ENCODE results near the gene HOXD9. TPM values are rescaled to one million over a fixed set of nuclear protein-coding genes. Genes with fewer than 3 reads are reported as not detected.

The HOXD9 gene
- total RNA-seq, 2 donors from 2014 or later: 0.33 to 1.6 TPM

- Histone ChIP-seq H3K36me3 (replicated peaks in 1 of 2; ENCODE audit: insufficient read depth in 1 of 2, low read depth in 2 of 2) (no peaks in the 10 kb centered on the region), H3K4me3 (no peak overlapping the region), H3K27ac (no peak overlapping the region), H3K9me3 (no peaks in the 10 kb centered on the region), H3K4me1 (peaks cover 35% of the 10 kb centered on the region), H3K27me3 (peaks cover 0 to 72% of the 10 kb centered on the region in 2 donors)
- no peak for DNase-seq
- TF ChIP-seq POLR2A (IDR thresholded peaks at IDR 0.05) (no peak), CTCF (IDR thresholded peaks at IDR 0.05) (no peak)
- ATAC-seq: no peak
- 7 to 20% methylated on average over 2 of the region's 2 CpGs for WGBS, 2 donors
- intact Hi-C loops (cut with DNase I): no loop called here
These were observed 21.2 kb upstream of the HOXD9 start for GRCh38 chr2:176101216-176101830.

GRCh38 chr2:176101842-176102241, 20.7 kb upstream of the HOXD9 start:
- no peak overlapping the region for H3K27ac ChIP-seq
- peaks cover 35% of the 10 kb centered on the region for H3K4me1 ChIP-seq
- no peak for TF ChIP-seq POLR2A (IDR thresholded peaks at IDR 0.05)
- TF ChIP-seq CTCF (IDR thresholded peaks at IDR 0.05): no peak
- DNase-seq (no peak), ATAC-seq (no peak)
- no peaks in the 10 kb centered on the region for H3K9me3 ChIP-seq
- H3K36me3 ChIP-seq (replicated peaks in 1 of 2; ENCODE audit: insufficient read depth in 1 of 2, low read depth in 2 of 2): no peaks in the 10 kb centered on the region
- H3K27me3 ChIP-seq: peaks cover 0 to 75% of the 10 kb centered on the region in 2 donors
- H3K4me3 ChIP-seq: no peak overlapping the region
- 42 to 47% methylated on average over 5 of the region's 5 CpGs for WGBS, 2 donors
- intact Hi-C loops (cut with DNase I): no loop called here

- TF ChIP-seq POLR2A (IDR thresholded peaks at IDR 0.05) (no peak), CTCF (IDR thresholded peaks at IDR 0.05) (no peak)
- no peaks in the 10 kb centered on the region for H3K9me3 ChIP-seq
- DNase-seq (no peak), ATAC-seq (no peak)
- 13 to 19% methylated on average over 7 of the region's 7 CpGs for WGBS, 2 donors
- H3K27me3 ChIP-seq: peaks cover 0 to 74% of the 10 kb centered on the region in 2 donors
- no peak overlapping the region for H3K4me3 ChIP-seq
- no peaks in the 10 kb centered on the region for H3K36me3 ChIP-seq (replicated peaks in 1 of 2; ENCODE audit: insufficient read depth in 1 of 2, low read depth in 2 of 2)
- H3K4me1 ChIP-seq: peaks cover 34% of the 10 kb centered on the region
- no peak overlapping the region for H3K27ac ChIP-seq
- intact Hi-C loops (cut with DNase I): no loop called here
These were observed 20.1 kb upstream of the HOXD9 start for GRCh38 chr2:176102309-176102866.

GRCh38 chr2:176103194-176103593, 19.3 kb upstream of the HOXD9 start:
- intact Hi-C loops (cut with DNase I): no loop called here
- Histone ChIP-seq H3K4me1 (peaks cover 30% of the 10 kb centered on the region), H3K27me3 (peaks cover 0 to 76% of the 10 kb centered on the region in 2 donors), H3K9me3 (no peaks in the 10 kb centered on the region), H3K36me3 (replicated peaks in 1 of 2; ENCODE audit: insufficient read depth in 1 of 2, low read depth in 2 of 2) (no peaks in the 10 kb centered on the region), H3K4me3 (no peak overlapping the region), H3K27ac (no peak overlapping the region)
- no peak for TF ChIP-seq CTCF (IDR thresholded peaks at IDR 0.05)
- TF ChIP-seq POLR2A (IDR thresholded peaks at IDR 0.05): no peak
- ATAC-seq (no peak), DNase-seq (no peak)
- WGBS, 2 donors: 38 to 45% methylated on average over 7 of the region's 7 CpGs

All from body of pancreas (tissue), 4 donors.